GM12891 (cell line): ENCODE measurements around the gene REPIN1.

Experiments
- POLR2AphosphoS5 ChIP-seq: IDR thresholded peaks from 2 replicates; pipeline ENCODE4 v1.6.1; 2011; ENCODE audit warnings: low read depth, low read length, control low read depth
- TAF1 ChIP-seq: IDR thresholded peaks from 2 replicates; pipeline ENCODE4 v1.6.1; 2011; ENCODE audit warnings: low read depth, low read length, control low read depth

DNA sequence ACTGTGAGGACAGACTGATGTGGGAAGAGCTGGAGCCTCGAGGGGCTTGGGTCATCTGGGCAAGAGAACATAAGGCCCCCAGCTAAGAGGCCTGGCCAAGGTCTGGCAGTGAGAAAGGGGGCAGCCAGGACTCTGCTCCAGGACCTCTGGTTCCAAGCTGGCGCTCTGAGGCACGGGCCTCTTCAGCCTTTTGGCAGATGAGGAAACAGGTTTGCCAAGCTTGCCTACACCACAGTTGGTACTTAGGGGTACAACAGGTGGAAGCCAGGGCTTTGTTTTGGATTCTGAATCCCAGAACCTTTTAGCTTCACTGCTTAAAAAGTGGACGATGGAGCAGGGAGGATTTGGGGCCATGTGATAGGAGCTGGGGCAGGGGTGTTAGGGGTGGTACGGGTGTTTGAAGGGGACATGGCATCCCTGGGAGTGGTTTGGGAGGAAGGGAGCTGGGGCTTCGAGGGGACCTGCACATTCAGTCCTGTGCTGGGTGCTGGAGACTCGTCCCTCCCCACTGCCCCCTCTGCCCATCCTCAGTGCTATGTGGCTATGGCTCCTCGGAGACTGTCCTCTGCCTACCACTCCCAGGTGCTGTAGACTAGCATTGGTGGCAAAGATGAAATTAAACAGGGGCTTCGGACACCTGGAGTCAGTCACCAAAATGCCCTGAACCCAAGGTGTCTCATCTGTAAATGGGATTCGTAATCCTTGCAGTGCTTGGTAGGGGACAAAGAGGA lies 40.8 kb downstream of the REPIN1 start:
- TF ChIP-seq TAF1 (no peak), POLR2AphosphoS5 (no peak)
